HG03280 (cell line): ENCODE results near the gene KIF26B.
"Not testable (repeated sequence)": the region's sequence is repeated elsewhere in the genome, so short reads cannot be mapped to it uniquely, and the experiment has no call there.

Experiments
- ATAC-seq: cut with Tn5 transposase; IDR thresholded peaks from one replicate; pipeline ENCODE4 v1.9.1; 2021; ENCODE audit warnings: mild to moderate bottlenecking, moderate library complexity; ENCODE audit not compliant: unreplicated experiment

KIF26B gene

GRCh38 chr1:245378311-245378722 is 223.5 kb downstream of the KIF26B start:
- no peak for ATAC-seq

- ATAC-seq: no peak
Observed at GRCh38 chr1:245378745-245379144, 224.0 kb downstream of the KIF26B start.

GRCh38 chr1:245380790-245381535 is 226.2 kb downstream of the KIF26B start:
- no peak for ATAC-seq

DNA sequence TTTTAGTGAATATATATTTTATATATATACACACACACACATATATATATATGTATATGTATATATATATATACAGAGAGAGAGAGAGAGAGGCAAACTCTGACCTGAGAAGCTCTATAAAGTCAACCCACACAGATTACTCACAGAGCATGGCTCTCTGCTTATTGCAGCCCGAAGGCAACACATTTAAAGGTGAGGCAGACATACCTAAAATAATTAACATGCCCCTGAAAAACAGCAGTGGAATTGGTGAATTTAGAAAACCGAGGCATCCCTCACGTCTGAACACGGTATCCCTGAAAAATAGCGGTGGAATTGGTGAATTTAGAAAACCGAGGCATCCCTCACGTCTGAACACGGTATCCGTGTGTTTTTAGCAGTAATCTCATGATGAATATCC is 228.2 kb downstream of the KIF26B start:
- no peak for ATAC-seq

GRCh38 chr1:245383396-245384330 is 228.9 kb downstream of the KIF26B start:
- ATAC-seq: no peak

GRCh38 chr1:245386297-245386971 is 231.6 kb downstream of the KIF26B start:
- no peak for ATAC-seq

DNA sequence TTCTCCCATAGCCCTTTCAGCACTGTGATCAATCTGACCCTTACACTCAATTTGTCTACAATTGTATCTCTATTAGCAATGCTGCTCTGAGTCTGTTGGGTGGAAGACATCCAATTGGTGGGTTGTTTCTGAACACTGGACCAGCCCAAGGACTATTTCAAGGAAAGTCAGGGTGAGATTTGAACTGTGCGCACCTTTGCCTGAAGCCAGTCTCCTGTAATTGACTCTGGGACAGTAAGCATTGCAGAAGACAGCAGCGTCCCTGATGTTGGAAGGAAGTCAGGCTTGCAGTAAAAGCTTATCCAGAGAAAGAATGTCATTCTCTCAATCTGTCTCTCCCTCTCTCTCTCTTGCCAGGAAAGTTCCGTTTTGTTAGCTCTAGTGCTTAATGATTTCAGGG is 233.9 kb downstream of the KIF26B start:
- ATAC-seq: no peak

DNA sequence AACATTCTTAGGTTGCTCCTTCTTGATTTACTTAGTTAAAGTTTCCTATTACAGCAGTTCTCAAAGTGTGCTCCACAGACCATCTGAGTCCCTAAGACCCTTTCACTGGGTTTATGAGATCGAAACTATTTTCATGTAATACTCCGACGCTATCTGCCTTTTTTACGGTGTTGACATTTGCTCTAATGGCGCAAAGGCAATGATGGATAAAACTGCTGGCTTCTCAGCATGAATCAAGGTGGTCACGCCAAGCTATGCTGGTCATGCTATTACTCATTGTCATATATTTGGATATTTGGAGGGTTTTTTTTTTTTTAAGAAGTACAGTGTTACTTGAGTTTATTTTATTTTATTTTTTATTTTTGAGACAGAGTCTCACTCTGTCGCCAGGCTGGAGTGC is 235.1 kb downstream of the KIF26B start:
- no peak for ATAC-seq

GRCh38 chr1:245390975-245391374 is 236.2 kb downstream of the KIF26B start:
- no peak for ATAC-seq

- ATAC-seq: no peak
Observed at GRCh38 chr1:245393694-245394093, 238.9 kb downstream of the KIF26B start.

- no peak for ATAC-seq
Observed at GRCh38 chr1:245395680-245396079, 240.9 kb downstream of the KIF26B start.

GRCh38 chr1:245396615-245397014 is 241.8 kb downstream of the KIF26B start:
- ATAC-seq: no peak

DNA sequence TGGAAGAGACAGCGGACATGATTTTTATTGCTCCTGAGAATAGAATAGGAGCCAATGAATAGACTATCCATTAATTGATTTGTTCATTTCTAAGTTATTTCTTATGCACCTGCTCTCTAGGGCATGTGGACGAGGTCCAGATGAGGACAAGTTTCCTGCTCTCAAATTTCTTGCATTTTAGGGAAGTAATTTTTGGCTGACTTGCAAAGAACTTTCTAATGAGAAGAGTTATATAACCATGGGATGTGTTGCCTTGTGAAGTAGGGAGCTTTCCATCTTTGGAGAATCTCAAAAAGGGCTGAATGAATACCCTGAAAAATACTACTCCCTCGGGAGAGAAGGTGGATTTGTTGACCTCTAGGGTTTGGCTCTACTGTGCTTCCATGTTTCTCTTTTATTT is 243.0 kb downstream of the KIF26B start:
- ATAC-seq: no peak

- ATAC-seq: no peak
Observed at GRCh38 chr1:245398180-245398579, 243.4 kb downstream of the KIF26B start.

GRCh38 chr1:245401881-245402587 is 247.2 kb downstream of the KIF26B start:
- no peak for ATAC-seq

DNA sequence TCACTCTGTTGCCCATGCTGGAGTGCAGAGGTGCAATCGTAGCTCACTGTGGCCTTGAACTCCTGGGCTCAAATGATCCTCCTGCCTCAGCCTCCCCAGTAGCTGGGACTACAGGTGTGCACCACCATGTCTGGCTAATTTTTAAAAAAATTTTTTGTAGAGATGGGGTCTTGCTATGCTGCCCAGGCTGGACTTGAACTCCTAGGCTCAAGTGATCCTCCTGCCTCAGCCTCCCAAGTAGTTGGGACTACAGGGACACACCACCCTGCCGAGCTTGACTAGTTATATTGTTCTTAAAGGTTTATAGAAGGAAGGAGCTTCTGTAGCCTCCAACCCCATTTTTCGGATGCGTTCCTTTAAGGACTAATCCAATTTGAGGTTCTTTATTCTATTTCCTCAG is 248.2 kb downstream of the KIF26B start:
- not testable (repeated sequence) for ATAC-seq

DNA sequence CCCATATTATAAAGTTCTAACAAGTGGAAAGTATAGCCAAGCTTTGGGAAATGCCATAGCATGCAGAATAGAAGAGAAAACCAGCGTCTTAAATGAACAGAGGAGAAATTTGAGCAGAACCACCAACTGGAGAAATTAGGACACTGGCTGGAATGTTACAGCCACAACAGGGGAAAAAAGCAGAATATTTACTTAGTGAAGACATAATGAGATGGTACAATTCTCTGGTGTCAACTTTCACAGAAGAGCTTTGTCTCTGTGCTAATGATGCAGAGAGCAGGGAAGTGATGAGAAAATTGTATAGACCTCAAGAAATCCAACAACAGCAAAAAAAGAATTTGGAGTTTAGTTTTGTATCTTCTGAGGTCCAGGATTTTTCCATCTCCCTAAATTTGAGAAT is 249.7 kb downstream of the KIF26B start:
- ATAC-seq: no peak

- ATAC-seq: no peak
Observed at GRCh38 chr1:245404952-245405351, 250.2 kb downstream of the KIF26B start.

DNA sequence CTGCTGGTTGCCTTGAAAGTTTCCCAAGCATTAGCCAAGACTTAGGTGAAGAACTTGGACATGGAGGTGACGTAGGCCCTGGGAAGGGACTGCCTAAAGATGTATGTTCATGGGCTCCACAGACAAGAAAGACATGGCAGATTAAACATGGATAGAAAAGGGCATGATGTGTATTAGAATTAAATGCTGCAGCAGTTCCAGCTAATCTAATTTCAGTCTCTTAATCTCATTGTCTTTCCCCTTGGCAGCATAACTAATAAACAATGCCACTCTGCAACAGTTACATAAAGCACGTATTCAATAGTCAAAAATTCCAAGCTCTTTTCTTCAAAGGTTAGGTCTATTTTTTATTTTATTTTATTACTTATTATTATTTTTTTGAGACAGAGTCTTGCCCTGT is 251.6 kb downstream of the KIF26B start:
- no peak for ATAC-seq

GRCh38 chr1:245407983-245408382 is 253.2 kb downstream of the KIF26B start:
- ATAC-seq: no peak
